HepG2 (cell line): ENCODE data around the gene MAP3K14. TPM values are rescaled to one million over a fixed set of nuclear protein-coding genes. Genes with fewer than 3 reads are reported as not detected.
A peak's percentile ranks its signal among the peaks of the same experiment; 100 is the strongest.

Source experiments
- DNMT1 ChIP-seq: sonication (generic); formaldehyde crosslinking; IDR thresholded peaks from 2 replicates; pipeline ENCODE4 v1.5.1; 2020; ENCODE audit warnings: mild to moderate bottlenecking, missing genetic modification reagents
- DZIP1 ChIP-seq: sonication (generic); formaldehyde crosslinking; IDR thresholded peaks from 2 replicates; pipeline ENCODE4 v1.5.0; 2020; ENCODE audit warnings: mild to moderate bottlenecking, missing genetic modification reagents
- FOXA1 ChIP-seq, 2 experiments: fragments of 450-650 bp in 1 of 2; sonication (generic) in 1 of 2; formaldehyde crosslinking in 1 of 2; IDR thresholded peaks; 2 replicates each; pipeline versions ENCODE4 v1.4.0 to v1.6.1; 2016 to 2020; ENCODE audit warnings: missing genetic modification reagents in 1 of 2
- GZF1 ChIP-seq: sonication (generic); formaldehyde crosslinking; IDR thresholded peaks from 2 replicates; pipeline ENCODE4 v1.5.1; 2020; ENCODE audit warnings: mild to moderate bottlenecking, missing genetic modification reagents
- HMG20A ChIP-seq: IDR thresholded peaks from 2 replicates; pipeline ENCODE4 v1.6.1; 2016; ENCODE audit warnings: borderline replicate concordance
- NR2C2 ChIP-seq: sonication (generic); formaldehyde crosslinking; IDR thresholded peaks from 2 replicates; pipeline ENCODE4 v1.4.0; 2020; ENCODE audit warnings: missing genetic modification reagents, mild to moderate bottlenecking, moderate library complexity, borderline replicate concordance
- SP4 ChIP-seq: sonication (generic); formaldehyde crosslinking; IDR thresholded peaks from 2 replicates; pipeline ENCODE4 v1.8.1; 2023; ENCODE audit warnings: mild to moderate bottlenecking, missing genetic modification reagents
- TFAP4 ChIP-seq: sonication (generic); IDR thresholded peaks from 2 replicates; pipeline ENCODE4 v1.6.1; 2016; ENCODE audit warnings: low read depth, borderline replicate concordance
- ZNF235 ChIP-seq: sonication (generic); formaldehyde crosslinking; IDR thresholded peaks from 2 replicates; pipeline ENCODE4 v1.8.1; 2023; ENCODE audit warnings: mild to moderate bottlenecking, missing genetic modification reagents, borderline replicate concordance
- ZNF512 ChIP-seq: sonication (generic); formaldehyde crosslinking; IDR thresholded peaks from 2 replicates; pipeline ENCODE4 v1.4.0; 2020; ENCODE audit warnings: mild to moderate bottlenecking, missing genetic modification reagents
- ZNF557 ChIP-seq: sonication (generic); formaldehyde crosslinking; IDR thresholded peaks from 2 replicates; pipeline ENCODE4 v1.4.0; 2020; ENCODE audit warnings: missing genetic modification reagents
- ZNF562 ChIP-seq: sonication (generic); formaldehyde crosslinking; IDR thresholded peaks from 2 replicates; pipeline ENCODE4 v1.8.0; 2022; ENCODE audit warnings: missing genetic modification reagents, borderline replicate concordance
- ZNF800 ChIP-seq: sonication (generic); formaldehyde crosslinking; IDR thresholded peaks from 2 replicates; pipeline ENCODE4 v1.4.0; 2020; ENCODE audit warnings: missing genetic modification reagents
- polyA plus RNA-seq, 8 experiments: library from polyadenylated mRNA; depleted of rRNA in 3 of 8; stranded (reverse) in 7 of 8; unstranded in 1 of 8; fragments of >200 nt; fragmentation: Illumina TruSeq in 4 of 8; extraction: Trizol in 4 of 8; gene quantifications; 2 replicates each; pipeline versions ENCODE4 v1.2.1 to v1.2.3, GENCODE V29; 2011 to 2016; ENCODE audit warnings: low read depth in 4 of 8, missing spikeins in 1 of 8, mixed read lengths in 1 of 8; ENCODE audit not compliant: insufficient read depth in 1 of 8
- total RNA-seq, 5 experiments: library from RNA; depleted of rRNA; stranded (reverse); fragments of >200 nt; fragmentation: Illumina TruSeq; extraction: Trizol; gene quantifications; 2 replicates each; pipeline ENCODE4 v1.2.3, GENCODE V29; 2016; ENCODE audit warnings: low read depth in 1 of 5
- TF ChIP-seq, protein P1 (sequence below): sonication (generic); formaldehyde crosslinking; IDR thresholded peaks from 2 replicates; pipeline ENCODE4 v1.4.0; 2020; ENCODE audit warnings: missing genetic modification reagents

The MAP3K14 gene
- total and polyA plus RNA-seq, 2 of the 13 experiments (the other 11 are each of a cell fraction or from before 2014, with no cell fraction given), result 2.6 TPM

- TF ChIP-seq TFAP4, result no peak
- TF ChIP-seq DZIP1 (CRISPR knock-in tag), result no peak
- TF ChIP-seq ZNF557, result no peak
- no peak for TF ChIP-seq ZNF512
- no peak; the same call in 1 of the 2 replicates for TF ChIP-seq DNMT1 (CRISPR knock-in tag)
- no peak for TF ChIP-seq HMG20A
- TF ChIP-seq NR2C2 (CRISPR knock-in tag), result no peak; the same call in 1 of the 2 replicates
- no peak for TF ChIP-seq ZNF562 (CRISPR knock-in tag)
- no peak for TF ChIP-seq GZF1 (CRISPR knock-in tag)
- TF ChIP-seq ZNF235 (CRISPR knock-in tag), result peak; percentile 61; the same call in 1 of the 2 replicates
- TF ChIP-seq ZNF800 (CRISPR knock-in tag), result no peak; the same call in 1 of the 2 replicates
- TF ChIP-seq SP4 (CRISPR knock-in tag), result no peak
- no peak for TF ChIP-seq FOXA1 (IDR thresholded peaks at IDR 0.05)
- TF ChIP-seq FOXA1 (CRISPR knock-in tag; IDR thresholded peaks at IDR 0.05), result no peak
- TF ChIP-seq, protein P1, sequence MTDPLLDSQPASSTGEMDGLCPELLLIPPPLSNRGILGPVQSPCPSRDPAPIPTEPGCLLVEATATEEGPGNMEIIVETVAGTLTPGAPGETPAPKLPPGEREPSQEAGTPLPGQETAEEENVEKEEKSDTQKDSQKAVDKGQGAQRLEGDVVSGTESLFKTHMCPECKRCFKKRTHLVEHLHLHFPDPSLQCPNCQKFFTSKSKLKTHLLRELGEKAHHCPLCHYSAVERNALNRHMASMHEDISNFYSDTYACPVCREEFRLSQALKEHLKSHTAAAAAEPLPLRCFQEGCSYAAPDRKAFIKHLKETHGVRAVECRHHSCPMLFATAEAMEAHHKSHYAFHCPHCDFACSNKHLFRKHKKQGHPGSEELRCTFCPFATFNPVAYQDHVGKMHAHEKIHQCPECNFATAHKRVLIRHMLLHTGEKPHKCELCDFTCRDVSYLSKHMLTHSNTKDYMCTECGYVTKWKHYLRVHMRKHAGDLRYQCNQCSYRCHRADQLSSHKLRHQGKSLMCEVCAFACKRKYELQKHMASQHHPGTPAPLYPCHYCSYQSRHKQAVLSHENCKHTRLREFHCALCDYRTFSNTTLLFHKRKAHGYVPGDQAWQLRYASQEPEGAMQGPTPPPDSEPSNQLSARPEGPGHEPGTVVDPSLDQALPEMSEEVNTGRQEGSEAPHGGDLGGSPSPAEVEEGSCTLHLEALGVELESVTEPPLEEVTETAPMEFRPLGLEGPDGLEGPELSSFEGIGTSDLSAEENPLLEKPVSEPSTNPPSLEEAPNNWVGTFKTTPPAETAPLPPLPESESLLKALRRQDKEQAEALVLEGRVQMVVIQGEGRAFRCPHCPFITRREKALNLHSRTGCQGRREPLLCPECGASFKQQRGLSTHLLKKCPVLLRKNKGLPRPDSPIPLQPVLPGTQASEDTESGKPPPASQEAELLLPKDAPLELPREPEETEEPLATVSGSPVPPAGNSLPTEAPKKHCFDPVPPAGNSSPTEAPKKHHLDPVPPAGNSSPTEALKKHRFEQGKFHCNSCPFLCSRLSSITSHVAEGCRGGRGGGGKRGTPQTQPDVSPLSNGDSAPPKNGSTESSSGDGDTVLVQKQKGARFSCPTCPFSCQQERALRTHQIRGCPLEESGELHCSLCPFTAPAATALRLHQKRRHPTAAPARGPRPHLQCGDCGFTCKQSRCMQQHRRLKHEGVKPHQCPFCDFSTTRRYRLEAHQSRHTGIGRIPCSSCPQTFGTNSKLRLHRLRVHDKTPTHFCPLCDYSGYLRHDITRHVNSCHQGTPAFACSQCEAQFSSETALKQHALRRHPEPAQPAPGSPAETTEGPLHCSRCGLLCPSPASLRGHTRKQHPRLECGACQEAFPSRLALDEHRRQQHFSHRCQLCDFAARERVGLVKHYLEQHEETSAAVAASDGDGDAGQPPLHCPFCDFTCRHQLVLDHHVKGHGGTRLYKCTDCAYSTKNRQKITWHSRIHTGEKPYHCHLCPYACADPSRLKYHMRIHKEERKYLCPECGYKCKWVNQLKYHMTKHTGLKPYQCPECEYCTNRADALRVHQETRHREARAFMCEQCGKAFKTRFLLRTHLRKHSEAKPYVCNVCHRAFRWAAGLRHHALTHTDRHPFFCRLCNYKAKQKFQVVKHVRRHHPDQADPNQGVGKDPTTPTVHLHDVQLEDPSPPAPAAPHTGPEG (CRISPR knock-in tag), result peak; percentile 91
Observed at GRCh38 chr17:45316434-45317110, at the start of gene MAP3K14 (continued).
